Mesenteric fat pad (tissue), 1 donor: Measurements from ENCODE around the gene RBM12. TPM values are rescaled to one million over a fixed set of nuclear protein-coding genes. Genes with fewer than 3 reads are reported as not detected.

Source experiments
- DNase-seq: peaks from one replicate; pipeline ENCODE4 v3.0.0-alpha.2; 2020; ENCODE audit warnings: low spot score
- total RNA-seq: library from RNA; stranded (reverse); fragmentation: NEBNext Ultra II Directional; extraction: Animal tissue kit (Norgen Biotek cat#: 25700); gene quantifications from one replicate; pipeline ENCODE4 v1.2.1, GENCODE V29; 2021
- donor health status: DM: yes; HTN: yes; CAD: no.

Gene RBM12
- total RNA-seq, 1 donor from 2014 or later: 73.4 TPM

DNA sequence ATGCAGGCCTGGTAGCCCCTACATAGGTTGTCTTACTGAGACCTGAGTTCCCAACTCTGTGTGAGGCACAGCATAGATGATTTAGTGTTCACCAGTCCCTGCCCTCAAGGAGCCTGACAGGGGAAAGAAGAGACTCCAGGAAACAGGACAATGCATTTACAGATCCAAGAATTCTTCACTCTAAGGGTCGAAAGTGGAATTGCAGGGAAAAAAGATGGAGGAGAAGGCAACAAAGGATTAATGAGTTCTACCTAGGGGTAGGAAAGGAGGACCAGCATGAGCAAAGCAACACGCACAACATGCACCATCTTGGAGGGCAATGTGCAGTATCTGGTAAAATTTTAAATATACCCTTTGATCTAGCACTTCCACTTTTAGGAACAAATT, 43.1 kb downstream of the RBM12 start:
- no peak for DNase-seq

DNA sequence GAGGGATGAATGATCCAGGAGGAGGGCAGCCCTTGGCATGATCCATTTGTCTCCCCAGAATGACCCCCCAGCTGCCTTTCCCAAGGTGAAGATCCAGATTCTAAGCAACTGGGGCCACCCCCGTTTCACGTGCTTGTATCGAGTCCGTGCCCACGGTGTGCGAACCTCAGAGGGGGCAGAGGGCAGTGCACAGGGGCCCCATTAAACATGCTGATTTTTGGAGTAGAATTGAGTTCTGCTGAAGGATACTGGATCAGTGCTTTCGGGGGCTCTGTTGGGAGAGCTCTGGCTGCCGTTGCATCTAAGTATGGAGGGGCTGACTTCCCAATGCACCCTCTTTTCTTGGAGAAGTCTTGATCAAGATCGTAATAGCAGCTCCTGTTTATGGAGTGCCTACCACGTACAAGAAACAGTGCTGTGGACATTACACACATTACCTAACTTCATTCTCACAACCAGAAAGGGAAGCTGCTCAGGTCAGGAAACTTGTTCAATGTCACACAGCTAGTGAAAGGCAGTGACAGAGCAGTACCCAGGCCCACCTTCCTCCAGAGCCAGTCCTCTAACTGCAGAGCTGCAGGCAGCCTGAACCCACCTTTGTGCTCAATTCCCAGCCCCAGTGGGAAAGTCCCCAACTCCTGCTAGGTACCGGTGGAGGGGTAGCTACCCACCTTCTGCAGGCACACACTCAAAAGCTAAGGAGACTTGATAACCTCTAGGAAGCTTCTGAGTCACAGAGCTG, 43.7 kb downstream of the RBM12 start:
- no peak for DNase-seq

DNA sequence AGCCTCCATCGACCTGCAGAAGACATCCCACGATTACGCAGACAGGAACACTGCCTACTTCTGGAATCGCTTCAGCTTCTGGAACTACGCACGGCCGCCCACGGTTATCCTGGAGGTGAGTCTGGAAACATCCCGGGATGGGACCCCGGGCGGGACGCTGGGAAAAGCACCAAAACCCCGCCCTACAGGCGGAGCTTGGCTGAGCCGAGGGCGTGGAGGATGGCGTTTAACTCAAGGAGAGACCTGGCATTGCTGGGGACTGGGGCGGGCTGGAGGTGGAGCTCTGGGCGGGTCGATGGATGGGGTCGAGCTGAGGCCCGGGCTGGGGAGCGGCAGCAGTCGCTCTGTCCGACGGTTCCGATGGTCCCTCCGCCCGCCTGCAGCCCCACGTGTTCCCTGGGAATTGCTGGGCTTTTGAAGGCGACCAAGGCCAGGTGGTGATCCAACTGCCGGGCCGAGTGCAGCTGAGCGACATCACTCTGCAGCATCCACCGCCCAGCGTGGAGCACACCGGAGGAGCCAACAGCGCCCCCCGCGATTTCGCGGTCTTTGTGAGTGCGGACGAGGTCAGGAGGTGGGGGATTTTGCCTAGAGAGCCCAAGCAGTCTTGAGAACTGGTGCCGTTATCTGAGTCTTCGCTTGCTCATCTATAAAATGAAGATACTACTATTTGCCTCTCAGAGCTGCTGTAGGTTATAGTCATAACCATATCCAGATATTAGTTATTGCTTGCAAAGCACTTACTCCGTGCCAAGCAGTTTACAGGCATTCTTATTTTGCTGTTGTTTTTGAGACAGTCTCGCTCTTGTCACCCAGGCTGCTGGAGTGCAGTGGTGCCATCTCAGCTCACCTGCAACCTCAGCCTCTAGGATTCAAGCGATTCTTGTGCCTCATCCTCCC, 45.3 kb downstream of the RBM12 start:
- DNase-seq: no peak

DNA sequence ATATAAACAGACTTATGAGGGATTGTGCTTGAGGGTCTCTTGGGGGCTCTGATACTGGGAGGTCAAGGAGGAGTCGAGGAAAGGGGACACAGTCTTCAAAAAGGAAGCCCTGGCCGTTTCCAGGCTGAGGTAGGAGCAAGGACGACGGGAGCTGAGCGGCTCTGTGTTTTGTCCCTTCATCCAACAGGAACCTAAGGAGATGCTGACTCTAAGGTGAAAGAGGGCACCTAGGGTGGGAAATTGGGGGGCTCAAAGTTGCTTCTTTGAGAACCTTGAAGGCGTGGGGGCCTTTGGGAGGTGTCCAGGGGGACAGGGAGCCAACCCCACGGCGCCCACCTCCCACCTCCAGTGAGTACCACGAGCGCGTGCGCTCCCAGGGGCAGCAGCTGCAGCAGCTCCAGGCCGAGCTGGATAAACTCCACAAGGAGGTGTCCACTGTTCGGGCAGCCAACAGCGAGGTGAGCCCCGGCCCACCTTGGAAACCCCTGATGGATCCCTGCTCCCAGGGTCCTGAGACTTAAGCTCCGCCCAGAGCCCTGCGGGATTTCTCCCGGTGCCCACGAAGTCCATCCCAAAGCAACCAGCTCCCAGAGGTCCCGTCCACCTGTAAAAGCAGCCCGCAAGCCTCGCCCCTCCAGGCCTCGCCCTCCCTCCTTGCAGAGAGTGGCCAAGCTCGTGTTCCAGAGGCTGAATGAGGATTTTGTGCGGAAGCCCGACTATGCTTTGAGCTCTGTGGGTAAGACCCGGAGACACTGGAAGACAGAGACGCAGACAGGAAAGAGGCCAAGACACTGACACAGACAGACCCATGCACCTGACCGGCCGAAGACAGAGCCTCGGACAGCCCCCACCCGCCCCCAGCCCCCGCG, 46.2 kb downstream of the RBM12 start:
- no peak for DNase-seq

DNA sequence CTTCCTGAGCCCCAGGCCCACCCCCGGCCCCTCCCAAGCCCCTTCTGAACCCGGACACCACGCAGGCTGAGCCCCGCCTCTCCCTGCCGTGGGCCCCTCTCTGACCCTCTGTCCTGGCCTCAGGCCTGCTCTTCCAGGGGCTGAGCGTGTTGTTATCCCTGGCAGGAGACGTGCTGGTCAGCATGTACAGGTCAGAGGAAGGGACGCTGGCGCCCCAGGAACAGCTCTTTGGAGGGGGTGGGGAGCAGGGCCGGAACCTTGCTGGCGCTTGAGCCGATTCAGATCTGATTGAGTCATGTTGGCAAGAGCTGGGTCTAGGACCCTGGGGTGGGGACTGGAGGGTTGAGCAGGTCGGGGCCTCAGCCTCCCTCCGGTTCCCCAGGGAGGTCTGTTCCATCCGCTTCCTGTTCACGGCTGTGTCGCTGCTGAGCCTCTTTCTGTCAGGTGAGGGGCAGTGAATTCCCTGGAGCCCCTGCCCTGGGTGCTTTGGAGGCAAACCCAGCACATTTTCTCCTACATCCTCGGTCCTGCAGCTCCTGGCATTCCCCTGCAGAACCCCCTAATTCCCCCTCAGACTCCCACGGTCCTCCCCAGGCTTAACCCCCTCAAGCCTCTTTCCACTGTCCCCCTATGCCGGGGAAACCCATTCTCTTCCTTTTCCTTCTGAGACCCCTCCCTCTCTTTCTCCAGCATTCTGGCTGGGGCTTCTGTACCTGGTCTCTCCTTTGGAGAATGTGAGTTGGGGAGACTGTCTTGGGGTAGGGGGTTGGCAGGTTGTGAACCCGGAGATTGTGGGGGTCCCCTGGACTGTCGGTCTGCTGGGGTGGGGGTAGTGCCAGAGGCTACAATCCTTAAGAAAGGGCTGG, 47.1 kb downstream of the RBM12 start:
- peak; percentile 94 for DNase-seq

DNA sequence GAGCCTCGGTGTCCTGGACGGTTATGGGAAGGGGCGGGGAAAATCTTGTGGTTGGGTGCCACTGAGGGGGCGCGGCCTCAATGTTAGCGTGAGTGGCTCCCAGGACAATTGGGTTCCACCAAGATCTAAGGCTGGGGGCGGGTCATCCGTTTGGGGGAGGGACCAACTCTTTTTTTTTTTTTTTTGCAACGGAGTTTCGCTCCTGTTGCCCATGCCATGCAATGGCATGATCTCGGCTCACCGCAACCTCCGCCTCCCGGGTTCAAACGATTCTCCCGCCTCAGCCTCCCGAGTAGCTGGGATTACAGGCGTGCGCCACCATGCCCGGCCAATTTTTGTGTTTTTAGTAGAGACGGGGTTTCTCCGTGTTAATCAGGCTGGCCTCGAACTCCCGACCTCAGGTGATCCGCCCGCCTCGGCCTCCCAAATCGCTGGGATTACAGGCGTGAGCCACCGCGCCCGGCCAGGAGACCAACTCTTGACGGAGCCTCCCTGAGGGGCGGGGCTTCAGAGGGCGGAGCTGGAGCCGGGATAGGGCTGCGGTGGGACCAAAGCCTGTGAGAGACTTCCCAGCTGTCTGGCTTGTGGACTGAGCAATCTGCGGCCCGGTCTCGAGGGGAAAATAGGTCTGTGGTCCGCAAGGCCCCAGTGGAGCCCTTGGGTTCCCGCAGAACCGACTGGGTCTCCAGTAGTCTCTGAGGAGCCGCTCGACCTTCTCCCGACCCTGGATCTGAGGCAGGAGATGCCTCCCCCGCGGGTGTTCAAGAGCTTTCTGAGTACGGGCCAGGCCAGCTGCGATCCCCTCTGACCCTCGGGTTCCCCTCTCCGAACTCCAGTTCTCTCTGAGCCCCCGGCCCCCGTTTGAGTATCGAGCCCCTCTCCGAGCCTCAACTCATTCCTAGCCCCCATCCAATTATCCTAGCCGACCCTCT, 48.0 kb downstream of the RBM12 start:
- peak; percentile 95 for DNase-seq

DNA sequence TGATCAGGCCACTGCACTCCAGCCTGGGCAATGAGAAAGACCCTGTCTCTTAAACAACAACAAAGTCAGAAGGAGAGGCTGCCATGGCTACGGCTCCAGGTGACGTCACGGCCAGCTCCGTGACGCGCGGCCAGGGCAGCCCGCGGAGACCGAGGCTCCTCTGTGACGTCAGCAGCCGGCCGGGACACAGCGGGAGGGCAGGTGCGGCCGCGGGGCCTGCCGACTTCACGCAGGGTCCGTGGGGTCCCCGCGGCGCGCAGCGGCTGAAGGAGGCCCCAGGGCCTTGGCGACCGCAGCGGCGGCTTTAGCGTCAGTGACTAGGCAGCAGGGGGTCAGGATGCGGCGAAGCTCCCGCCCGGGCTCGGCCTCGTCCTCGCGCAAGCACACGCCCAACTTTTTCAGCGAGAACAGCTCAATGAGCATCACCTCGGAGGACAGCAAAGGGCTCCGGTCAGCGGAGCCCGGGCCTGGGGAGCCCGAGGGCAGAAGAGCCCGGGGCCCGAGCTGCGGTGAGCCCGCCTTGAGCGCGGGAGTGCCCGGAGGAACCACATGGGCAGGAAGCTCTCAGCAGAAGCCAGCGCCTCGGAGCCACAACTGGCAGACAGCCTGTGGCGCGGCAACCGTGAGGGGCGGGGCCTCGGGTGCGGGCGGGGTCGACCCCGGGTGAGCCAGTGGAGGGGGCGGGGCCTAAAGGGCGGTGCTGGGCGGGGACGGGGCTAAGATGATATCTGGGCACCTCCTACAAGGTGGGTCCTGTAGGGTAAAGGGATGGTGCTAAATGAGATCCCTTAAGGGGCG, 48.8 kb downstream of the RBM12 start, which contains the start of gene SPAG4:
Gene SPAG4 (plus strand): TSS at position 163 of the 798 bp plus-strand sequence. CDS start 175 bp downstream, at position 338.
- peak; percentile 100 for DNase-seq

DNA sequence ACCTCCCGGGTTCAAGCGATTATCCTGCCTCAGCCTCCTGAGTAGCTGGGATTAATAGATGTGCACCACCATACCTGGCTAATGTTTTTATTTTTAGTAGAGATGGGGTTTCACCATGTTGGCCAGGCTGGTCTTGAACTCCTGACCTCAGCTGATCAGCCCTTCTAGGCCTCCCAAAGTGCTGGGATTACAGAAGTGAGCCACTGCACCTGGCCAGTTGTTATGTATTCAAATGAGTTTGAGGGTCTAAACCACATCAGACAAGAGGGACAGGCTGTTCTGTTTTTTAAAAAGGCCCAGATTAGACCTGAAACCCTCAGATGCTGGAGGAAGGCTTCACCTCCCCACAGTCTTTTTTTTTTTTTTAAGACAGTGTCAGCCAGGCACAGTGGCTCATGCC, 53.2 kb downstream of the RBM12 start:
- DNase-seq: no peak

DNA sequence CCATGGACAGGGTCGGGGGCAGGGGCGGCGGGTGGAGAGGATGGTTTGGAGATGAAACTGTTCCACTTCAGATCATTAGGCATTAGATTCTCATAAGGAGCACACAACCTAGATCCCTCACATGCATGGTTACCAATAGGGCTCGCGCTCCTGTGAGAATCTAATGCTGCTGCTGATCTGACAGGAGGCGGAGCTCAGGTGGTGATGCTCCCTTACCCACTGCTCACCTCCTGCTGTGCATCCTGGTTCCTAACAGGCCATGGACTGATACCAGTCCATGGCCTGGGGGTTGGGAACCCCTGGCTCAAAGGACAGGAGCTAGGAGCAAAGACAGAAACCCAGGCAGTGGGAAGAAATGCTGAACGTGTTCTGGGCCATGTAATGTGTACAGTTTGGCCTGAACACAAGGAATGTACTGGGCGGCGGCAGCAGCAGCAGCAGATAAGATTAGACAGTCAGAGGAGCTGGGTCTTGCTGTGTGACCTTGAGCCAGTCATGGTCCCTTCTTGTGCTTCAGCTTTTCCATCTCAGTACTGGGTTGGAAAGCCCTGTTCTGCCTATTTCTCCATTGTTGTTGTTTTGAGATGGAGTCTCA, 53.8 kb downstream of the RBM12 start:
- DNase-seq: no peak

DNA sequence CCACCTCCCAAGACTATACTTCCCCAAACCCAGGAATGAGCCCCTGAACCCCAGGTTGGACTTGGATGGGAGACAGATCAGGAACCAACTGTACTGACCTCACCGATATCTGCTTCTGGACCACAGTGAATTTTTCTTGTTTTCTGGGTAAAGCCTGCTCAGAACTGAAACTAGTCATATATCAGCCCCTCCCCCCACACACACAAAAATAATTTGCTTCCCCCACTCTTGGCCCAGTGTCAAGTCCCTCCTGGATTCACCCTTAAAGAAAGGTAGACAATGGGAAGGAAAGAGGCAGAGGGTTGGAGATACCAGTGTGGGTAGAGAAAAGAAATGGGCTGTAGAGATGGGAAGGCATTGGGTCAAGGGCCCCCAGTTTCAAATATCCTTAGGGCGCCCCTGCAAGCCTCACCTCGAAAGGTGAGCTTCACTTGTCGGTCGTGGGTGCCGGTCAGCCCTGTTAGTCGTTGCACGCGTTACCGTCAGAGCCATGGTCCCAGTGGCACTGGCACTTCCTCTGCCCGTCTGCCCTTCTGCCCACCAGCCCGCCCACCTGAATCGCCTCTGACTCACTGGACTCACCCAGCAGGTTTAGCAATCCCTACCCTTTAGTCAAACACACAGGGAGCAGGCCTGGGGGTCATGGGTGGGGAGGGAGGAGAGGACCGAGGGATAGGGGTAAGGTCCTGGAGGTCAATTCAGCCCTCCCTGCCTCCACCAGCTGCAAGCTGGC, 57.5 kb downstream of the RBM12 start:
- no peak for DNase-seq

DNA sequence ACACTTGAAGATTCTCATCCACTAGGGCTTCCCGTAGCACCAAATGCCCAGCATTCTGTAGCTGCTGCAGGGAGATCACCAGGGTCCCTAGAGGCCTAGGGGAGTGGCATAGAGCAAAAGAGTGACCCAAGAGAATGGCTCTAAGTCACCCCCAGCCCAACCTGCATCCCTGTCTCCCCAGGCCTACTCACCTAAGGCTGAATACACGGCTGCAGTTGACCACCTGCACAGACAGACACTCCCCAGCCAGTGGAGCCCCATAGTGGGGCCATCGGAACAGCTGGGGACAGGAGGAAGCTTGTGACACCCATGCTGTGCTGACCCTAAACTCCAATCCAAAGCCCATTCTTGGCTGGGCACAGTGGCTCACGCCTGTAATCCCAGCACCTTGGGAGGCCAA, 58.6 kb downstream of the RBM12 start:
- DNase-seq: peak; percentile 62

DNA sequence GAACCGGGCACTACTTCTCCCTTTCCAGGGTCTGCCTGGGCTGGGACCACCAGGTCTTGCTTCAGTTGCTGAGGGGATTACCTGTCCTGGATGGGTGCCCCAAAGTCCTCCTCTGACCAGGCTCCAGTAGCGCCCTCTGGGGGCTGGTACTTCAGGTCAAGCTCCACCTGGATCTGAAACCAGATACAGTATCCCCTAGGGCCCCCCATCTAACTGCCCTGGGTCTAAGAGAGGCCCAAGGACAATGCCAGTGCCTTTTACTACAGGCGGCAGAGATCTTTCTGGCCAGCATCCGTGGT, 60.3 kb downstream of the RBM12 start:
- DNase-seq: peak; percentile 64

DNA sequence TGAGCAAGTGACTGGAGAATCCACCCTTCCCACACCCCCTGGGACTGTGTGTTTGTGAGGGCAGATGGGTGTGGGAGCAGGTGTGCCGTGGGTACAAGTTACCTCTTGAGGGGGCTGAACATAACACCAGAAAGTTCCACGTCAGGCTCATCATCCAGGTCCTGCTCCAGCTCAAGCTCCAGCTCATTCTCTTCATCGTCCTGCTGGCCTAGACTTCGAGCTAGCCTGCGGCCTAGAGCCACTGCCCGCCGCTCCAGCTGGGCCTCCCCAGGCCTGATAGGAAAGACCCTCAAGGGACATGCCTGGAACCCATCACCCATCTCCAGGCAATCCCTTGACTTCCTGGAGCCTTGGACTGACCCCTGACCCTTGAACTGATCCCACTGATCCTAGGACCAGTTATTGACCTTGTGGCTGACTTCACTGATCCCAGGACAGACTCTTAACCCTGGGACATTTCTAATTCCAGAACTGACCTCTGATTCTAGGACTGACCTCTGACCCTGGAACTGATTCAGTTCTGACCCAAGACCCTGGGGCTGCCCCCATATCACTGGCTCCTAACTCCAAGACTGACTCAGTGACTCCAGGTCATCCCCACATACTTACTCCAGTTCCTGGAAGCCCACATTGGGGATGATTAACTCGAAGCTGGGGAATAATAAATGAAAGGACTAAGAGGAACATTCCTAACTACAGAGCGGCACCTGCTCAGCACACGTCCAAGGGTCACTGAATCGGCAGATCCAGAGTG, 60.8 kb downstream of the RBM12 start:
- DNase-seq: peak; percentile 68

DNA sequence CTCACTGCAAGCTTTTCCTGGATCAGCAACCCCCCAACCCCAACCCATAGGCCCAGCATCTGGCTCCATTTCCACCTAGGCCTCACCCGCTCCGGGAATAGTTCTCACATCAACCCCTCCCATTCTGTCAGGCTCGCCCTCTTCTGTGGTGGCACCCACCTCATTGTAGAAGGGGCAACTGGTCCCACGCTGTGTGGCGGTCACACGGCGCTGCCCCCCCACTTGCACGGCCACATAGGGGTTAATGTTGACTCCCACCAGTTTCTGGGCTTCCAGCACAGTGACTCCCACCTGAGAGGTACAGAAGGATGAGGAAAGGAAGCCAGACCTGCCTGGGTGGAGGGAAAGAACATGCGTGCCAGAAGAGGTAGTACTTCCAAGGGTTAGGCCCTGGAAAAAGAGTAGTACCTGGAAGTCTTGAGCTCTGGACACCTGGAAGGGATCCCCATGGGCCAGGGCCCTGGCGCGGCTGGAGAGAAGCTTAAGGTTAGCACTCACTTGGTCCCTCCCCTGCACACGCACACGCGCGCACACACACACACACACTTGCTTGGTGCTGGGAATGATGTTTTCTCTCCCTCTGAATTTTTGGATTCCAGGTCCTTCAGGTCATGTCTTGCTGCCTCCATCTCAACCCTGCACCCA, 61.7 kb downstream of the RBM12 start:
- no peak for DNase-seq

DNA sequence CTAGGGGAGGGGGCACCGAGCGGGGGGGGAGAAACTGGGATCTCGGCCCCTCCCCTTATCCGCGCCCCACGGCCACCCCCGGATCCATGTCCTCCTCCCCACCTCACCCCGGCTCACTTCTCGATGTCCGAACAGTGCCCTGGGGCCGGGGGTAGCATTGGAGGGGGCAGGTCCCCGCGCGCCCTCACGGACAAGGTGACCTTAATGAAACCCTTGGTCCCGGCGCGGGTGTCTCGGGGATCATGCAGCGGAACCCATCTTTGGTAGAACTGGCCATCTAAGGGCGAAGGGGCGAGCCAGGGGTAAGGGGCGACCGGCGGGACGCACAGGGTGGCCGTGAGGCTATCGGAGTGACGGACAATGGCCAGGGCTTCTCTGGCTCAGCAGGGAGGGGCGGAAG, 62.7 kb downstream of the RBM12 start:
- DNase-seq: no peak
